ENCODE results near the gene PLXNA2. TPM values are rescaled to one million over a fixed set of nuclear protein-coding genes. Genes with fewer than 3 reads are reported as not detected.
A peak's percentile ranks its signal among the peaks of the same experiment; 100 is the strongest.

Gene PLXNA2
- total RNA-seq, 1 donor from 2014 or later: 0.08 TPM

DNA sequence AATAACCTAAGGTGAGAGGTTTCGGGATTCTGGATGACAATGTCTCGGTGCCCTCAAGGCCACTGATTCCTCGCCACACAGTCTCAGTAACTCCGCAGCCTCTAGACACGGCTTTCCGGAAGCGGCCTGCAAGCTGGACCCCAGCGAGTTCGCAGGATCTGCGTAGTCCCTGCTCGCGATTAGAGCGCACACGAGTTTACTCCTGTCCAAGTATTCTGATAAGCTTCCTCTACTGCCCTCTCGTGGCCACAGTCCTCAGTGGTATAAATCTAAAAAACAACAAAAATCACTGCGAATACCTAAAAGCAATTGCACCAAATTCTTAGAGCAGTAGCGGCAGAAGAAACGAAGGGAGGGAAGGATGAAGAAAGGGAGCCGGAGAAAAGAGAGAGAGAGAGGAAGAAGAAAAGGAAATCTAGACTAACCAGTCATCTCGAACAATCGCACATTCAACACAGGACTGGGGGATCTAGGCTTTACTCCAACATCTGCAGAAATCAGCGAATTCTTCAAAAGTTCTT is 1.1 kb upstream of the PLXNA2 start:
- intact Hi-C loops (cut with micrococcal nuclease): loop anchor here (1.0 to 10.0 kb wide), 5 partner anchors 109 to 360 kb away; no protein-coding TSS in a partner anchor
- H3K9me3 Mint-ChIP-seq: no peaks in the 10 kb centered on the region

DNA sequence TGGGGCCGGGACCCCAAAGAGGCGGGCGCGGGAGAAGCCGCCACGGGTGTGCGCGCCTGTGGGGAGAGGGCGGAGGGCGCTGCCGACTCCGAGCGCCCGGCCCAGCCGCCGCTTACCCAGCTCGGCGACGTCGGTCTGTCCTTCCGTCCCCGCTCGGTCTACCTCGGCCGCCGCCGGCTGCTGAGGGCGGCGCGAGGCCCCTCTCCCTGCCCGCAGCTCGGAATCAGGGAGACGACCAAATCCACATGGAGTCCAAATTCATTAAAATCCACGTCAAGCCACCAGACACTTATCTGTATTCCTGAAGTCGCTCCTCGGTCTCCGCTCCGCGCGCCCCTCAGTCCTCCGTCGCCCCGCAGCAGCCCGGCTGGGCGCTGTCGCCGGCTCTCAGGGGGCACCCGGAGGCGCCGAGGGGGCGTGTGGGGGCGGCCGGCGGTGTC is 637 bp downstream of the PLXNA2 start:
- H3K27me3 Mint-ChIP-seq (ENCODE audit: insufficient read depth): peaks cover 53% of the 10 kb centered on the region
- no peak for DNase-seq (ENCODE audit: low spot score)
- intact Hi-C loops (cut with micrococcal nuclease): loop anchor here (10.0 kb wide), 1 partner anchor 359 kb away; no protein-coding TSS in a partner anchor

More for the DNA sequence above, 1.1 kb upstream of the PLXNA2 start:
- Mint-ChIP-seq H3K4me1 (ENCODE audit: low read depth) (peaks cover 12% of the 10 kb centered on the region), H3K27me3 (ENCODE audit: insufficient read depth) (peaks cover 51% of the 10 kb centered on the region), H3K4me3 (peak overlapping the region; percentile 65), H3K36me3 (ENCODE audit: low read depth) (no peaks in the 10 kb centered on the region), H3K27ac (no peak overlapping the region)
- peak; percentile 61 for DNase-seq (ENCODE audit: low spot score)

GRCh38 chr1:208242941-208243526 is 1.1 kb downstream of the PLXNA2 start:
- no peaks in the 10 kb centered on the region for H3K36me3 Mint-ChIP-seq (ENCODE audit: low read depth)
- H3K9me3 Mint-ChIP-seq: no peaks in the 10 kb centered on the region
- no peak for DNase-seq (ENCODE audit: low spot score)
- intact Hi-C loops (cut with micrococcal nuclease): loop anchor here (10.0 kb wide), 1 partner anchor 358 kb away; no protein-coding TSS in a partner anchor
- H3K4me1 Mint-ChIP-seq (ENCODE audit: low read depth): peaks cover 12% of the 10 kb centered on the region
- peaks cover 58% of the 10 kb centered on the region for H3K27me3 Mint-ChIP-seq (ENCODE audit: insufficient read depth)
- H3K4me3 Mint-ChIP-seq: peak overlapping the region; percentile 66
- no peak overlapping the region for H3K27ac Mint-ChIP-seq

More for the DNA sequence above, 637 bp downstream of the PLXNA2 start:
- H3K4me1 Mint-ChIP-seq (ENCODE audit: low read depth): peaks cover 12% of the 10 kb centered on the region
- H3K27ac Mint-ChIP-seq: no peak overlapping the region
- no peaks in the 10 kb centered on the region for H3K36me3 Mint-ChIP-seq (ENCODE audit: low read depth)
- peak overlapping the region; percentile 70 for H3K4me3 Mint-ChIP-seq
- H3K9me3 Mint-ChIP-seq: no peaks in the 10 kb centered on the region

- Mint-ChIP-seq H3K4me1 (ENCODE audit: low read depth) (peaks cover 12% of the 10 kb centered on the region), H3K27ac (no peak overlapping the region), H3K4me3 (peak overlapping the region; percentile 23), H3K27me3 (ENCODE audit: insufficient read depth) (peaks cover 63% of the 10 kb centered on the region), H3K36me3 (ENCODE audit: low read depth) (no peaks in the 10 kb centered on the region), H3K9me3 (no peaks in the 10 kb centered on the region)
- no peak for DNase-seq (ENCODE audit: low spot score)
- intact Hi-C loops (cut with micrococcal nuclease): loop anchor here (10.0 kb wide), 1 partner anchor 357 kb away; no protein-coding TSS in a partner anchor
Measured at GRCh38 chr1:208242146-208242545, 2.0 kb downstream of the PLXNA2 start.

GRCh38 chr1:208241512-208241911 is 2.7 kb downstream of the PLXNA2 start:
- Mint-ChIP-seq H3K36me3 (ENCODE audit: low read depth) (no peaks in the 10 kb centered on the region), H3K27ac (no peak overlapping the region), H3K27me3 (ENCODE audit: insufficient read depth) (peaks cover 64% of the 10 kb centered on the region), H3K4me1 (ENCODE audit: low read depth) (peaks cover 14% of the 10 kb centered on the region), H3K4me3 (peak overlapping the region; percentile 23), H3K9me3 (no peaks in the 10 kb centered on the region)
- no peak for DNase-seq (ENCODE audit: low spot score)
- intact Hi-C loops (cut with micrococcal nuclease): loop anchor here (10.0 kb wide), 1 partner anchor 357 kb away; no protein-coding TSS in a partner anchor

GRCh38 chr1:208240662-208241355 is 3.4 kb downstream of the PLXNA2 start:
- Mint-ChIP-seq H3K4me3 (no peak overlapping the region), H3K27me3 (ENCODE audit: insufficient read depth) (peaks cover 63% of the 10 kb centered on the region), H3K4me1 (ENCODE audit: low read depth) (peaks cover 19% of the 10 kb centered on the region), H3K9me3 (no peaks in the 10 kb centered on the region), H3K27ac (no peak overlapping the region), H3K36me3 (ENCODE audit: low read depth) (no peaks in the 10 kb centered on the region)
- intact Hi-C loops (cut with micrococcal nuclease): loop anchor here (10.0 kb wide), 1 partner anchor 356 kb away; no protein-coding TSS in a partner anchor
- no peak for DNase-seq (ENCODE audit: low spot score)

GRCh38 chr1:208239473-208240381 is 4.5 kb downstream of the PLXNA2 start:
- Mint-ChIP-seq H3K4me3 (no peak overlapping the region), H3K4me1 (ENCODE audit: low read depth) (peaks cover 12% of the 10 kb centered on the region), H3K27ac (no peak overlapping the region), H3K9me3 (no peaks in the 10 kb centered on the region), H3K27me3 (ENCODE audit: insufficient read depth) (peaks cover 62% of the 10 kb centered on the region), H3K36me3 (ENCODE audit: low read depth) (no peaks in the 10 kb centered on the region)
- intact Hi-C loops (cut with micrococcal nuclease): loop anchor here (10.0 kb wide), 1 partner anchor 355 kb away; no protein-coding TSS in a partner anchor
- no peak for DNase-seq (ENCODE audit: low spot score)

DNA sequence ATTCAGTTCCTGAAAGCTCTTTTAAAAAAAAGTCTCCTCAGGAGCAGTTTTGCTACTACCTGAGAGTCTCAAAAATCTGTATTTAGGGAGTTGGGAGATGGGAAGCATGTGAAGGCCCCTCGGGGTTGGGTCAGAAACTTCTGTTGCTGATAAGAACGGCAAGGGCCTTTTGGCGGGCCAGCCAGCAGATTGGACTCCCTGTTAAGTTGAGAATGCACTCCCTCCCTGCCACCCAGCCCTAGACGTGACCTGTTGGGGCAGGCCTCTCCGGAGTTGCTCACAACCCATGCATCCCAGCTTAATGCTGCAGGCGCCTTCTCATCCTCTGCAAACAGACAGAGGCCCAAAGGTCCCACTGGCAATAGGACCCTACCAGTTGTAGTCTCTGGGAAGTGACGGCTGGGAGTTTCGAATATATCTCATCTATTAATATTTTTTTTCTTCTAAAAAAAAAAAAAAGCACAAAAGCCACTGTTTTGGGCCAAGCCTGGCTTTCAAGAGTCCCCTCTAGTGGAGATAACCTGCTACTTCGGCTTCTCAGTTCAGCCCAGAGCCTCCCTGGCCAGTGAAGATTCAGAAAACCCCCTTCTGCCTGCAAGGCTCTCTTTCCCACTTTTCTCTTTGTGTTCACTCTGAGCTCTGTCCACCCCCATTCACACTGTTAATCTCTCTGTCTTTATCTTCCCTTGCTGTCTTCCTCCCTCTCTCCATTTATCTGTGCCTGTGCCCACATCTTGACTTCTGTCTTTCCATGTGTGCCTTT is 5.3 kb downstream of the PLXNA2 start:
- H3K27ac Mint-ChIP-seq: no peak overlapping the region
- H3K27me3 Mint-ChIP-seq (ENCODE audit: insufficient read depth): peaks cover 60% of the 10 kb centered on the region
- H3K36me3 Mint-ChIP-seq (ENCODE audit: low read depth): no peaks in the 10 kb centered on the region
- no peak for DNase-seq (ENCODE audit: low spot score)
- no peak overlapping the region for H3K4me3 Mint-ChIP-seq
- no peaks in the 10 kb centered on the region for H3K9me3 Mint-ChIP-seq
- intact Hi-C loops (cut with micrococcal nuclease): no loop called here
- H3K4me1 Mint-ChIP-seq (ENCODE audit: low read depth): peaks cover 8% of the 10 kb centered on the region

DNA sequence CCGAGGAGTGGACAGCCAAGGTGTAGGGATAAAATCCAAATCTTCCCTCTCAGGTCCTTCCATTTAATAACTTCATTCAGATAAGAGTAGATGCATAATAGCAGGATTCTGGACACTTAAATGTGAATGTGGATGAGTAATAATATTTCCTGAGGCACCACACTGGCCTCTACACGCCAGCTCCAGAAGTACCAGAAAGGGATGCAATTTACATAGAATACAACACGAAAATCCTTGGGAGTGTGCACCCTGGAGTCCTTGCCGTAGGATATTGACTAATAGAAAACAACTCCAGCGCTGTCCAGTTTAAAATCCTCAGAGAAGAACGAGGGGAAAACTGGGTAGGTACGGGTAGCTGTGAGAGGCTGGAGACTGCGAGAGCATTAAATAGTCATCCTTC is 6.9 kb downstream of the PLXNA2 start:
- no peak for DNase-seq (ENCODE audit: low spot score)
- peaks cover 58% of the 10 kb centered on the region for H3K27me3 Mint-ChIP-seq (ENCODE audit: insufficient read depth)
- intact Hi-C loops (cut with micrococcal nuclease): no loop called here
- H3K36me3 Mint-ChIP-seq (ENCODE audit: low read depth): no peaks in the 10 kb centered on the region
- no peak overlapping the region for H3K27ac Mint-ChIP-seq
- peaks cover 8% of the 10 kb centered on the region for H3K4me1 Mint-ChIP-seq (ENCODE audit: low read depth)
- H3K4me3 Mint-ChIP-seq: no peak overlapping the region
- H3K9me3 Mint-ChIP-seq: no peaks in the 10 kb centered on the region

DNA sequence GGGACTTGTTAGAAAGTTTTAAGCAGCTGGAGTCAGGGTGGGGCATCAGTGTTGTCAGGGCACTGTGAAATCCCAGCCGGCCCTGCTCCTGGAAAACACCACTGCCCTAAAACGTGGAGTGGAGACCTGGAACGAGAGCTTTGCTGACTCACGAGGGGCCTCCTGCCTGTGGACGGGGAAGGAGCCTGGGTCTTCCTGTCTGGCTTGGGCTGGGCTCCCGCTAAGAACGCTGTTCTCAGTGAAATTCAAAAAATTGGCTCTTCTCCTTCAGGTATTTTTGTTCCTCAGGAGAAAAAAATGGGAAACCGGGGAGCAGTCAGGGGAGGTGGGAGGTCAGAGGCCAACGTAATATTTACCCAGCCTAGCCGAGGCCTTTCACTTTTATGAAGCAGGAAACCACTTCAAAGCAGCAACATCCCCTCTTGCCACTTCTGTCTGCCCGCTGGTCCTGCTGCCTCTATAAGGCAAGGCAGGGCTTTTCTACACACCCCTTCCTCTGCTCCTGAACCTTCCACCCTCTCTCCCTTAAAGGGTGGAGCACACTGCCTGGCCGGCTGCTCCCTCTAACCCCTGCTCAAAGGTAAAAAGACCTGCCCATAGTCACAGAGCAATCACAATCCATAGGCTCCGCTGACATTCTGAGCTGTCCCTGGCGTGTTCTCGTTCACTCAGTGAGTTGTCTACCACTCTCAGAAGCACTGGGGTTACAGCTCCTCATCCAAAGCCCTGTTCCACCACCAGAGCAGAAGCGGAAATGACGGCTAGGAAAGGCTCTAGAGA is 8.0 kb downstream of the PLXNA2 start:
- peaks cover 52% of the 10 kb centered on the region for H3K27me3 Mint-ChIP-seq (ENCODE audit: insufficient read depth)
- intact Hi-C loops (cut with micrococcal nuclease): no loop called here
- peaks cover 8% of the 10 kb centered on the region for H3K4me1 Mint-ChIP-seq (ENCODE audit: low read depth)
- H3K4me3 Mint-ChIP-seq: no peak overlapping the region
- H3K27ac Mint-ChIP-seq: peak overlapping the region; percentile 15
- no peaks in the 10 kb centered on the region for H3K36me3 Mint-ChIP-seq (ENCODE audit: low read depth)
- H3K9me3 Mint-ChIP-seq: no peaks in the 10 kb centered on the region
- no peak for DNase-seq (ENCODE audit: low spot score)

- Mint-ChIP-seq H3K9me3 (no peaks in the 10 kb centered on the region), H3K4me1 (ENCODE audit: low read depth) (peaks cover 8% of the 10 kb centered on the region), H3K4me3 (no peak overlapping the region), H3K36me3 (ENCODE audit: low read depth) (no peaks in the 10 kb centered on the region), H3K27me3 (ENCODE audit: insufficient read depth) (peaks cover 47% of the 10 kb centered on the region), H3K27ac (no peak overlapping the region)
- intact Hi-C loops (cut with micrococcal nuclease): no loop called here
- no peak for DNase-seq (ENCODE audit: low spot score)
Measured at GRCh38 chr1:208235356-208235981, 8.7 kb downstream of the PLXNA2 start.

All from activated T-helper 1 cell treated with anti-CD3 and anti-CD28 coated beads, Interleukin-12 subunit alpha, Interleukin-12 subunit beta, Interleukin-2, Interleukin-4 antibody, amounts not matched to agents 30 ng/mL and 10 ng/mL and 1 ng/mL, durations not matched to agents 14 hours and 24 hours and 36 hours (primary cell).